Measurements from ENCODE around the gene SH3PXD2B.

DNA sequence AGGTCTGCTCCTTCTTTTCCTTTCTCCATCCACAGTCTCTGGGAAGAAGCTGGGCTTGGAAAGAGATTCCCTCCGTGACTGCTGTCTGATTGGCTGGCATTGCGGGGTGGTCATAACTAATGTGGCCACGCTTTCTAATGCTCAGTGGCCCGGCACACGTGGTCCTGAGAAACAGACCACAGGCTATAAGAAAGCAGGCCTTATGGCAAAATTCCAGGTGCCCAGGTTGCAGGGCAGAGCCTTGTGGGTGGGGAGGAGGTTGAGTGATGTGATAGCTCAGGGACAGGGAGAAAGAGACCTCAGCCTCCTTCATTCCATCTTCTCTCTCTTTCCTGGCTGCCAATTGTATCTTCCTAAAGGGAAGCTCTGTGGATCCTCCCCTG is 5.4 kb upstream of the SH3PXD2B start:
- TF ChIP-seq, protein P1, sequence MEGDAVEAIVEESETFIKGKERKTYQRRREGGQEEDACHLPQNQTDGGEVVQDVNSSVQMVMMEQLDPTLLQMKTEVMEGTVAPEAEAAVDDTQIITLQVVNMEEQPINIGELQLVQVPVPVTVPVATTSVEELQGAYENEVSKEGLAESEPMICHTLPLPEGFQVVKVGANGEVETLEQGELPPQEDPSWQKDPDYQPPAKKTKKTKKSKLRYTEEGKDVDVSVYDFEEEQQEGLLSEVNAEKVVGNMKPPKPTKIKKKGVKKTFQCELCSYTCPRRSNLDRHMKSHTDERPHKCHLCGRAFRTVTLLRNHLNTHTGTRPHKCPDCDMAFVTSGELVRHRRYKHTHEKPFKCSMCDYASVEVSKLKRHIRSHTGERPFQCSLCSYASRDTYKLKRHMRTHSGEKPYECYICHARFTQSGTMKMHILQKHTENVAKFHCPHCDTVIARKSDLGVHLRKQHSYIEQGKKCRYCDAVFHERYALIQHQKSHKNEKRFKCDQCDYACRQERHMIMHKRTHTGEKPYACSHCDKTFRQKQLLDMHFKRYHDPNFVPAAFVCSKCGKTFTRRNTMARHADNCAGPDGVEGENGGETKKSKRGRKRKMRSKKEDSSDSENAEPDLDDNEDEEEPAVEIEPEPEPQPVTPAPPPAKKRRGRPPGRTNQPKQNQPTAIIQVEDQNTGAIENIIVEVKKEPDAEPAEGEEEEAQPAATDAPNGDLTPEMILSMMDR (IDR thresholded peaks at IDR 0.05; ENCODE audit: insufficient read depth, low read length), result no peak
- TF ChIP-seq GABPA (IDR thresholded peaks at IDR 0.05; ENCODE audit: low read depth), result no peak
- no peak for TF ChIP-seq SPI1 (IDR thresholded peaks at IDR 0.05; ENCODE audit: borderline replicate concordance, low read depth)
- TF ChIP-seq POLR2AphosphoS5 (IDR thresholded peaks at IDR 0.05; ENCODE audit: low read depth), result no peak
